ENCODE results near the gene CLEC4A. TPM values are rescaled to one million over a fixed set of nuclear protein-coding genes. Genes with fewer than 3 reads are reported as not detected.

CLEC4A gene
- total RNA-seq, 2 experiments from 2014 or later = 0.39 to 1.0 TPM

GRCh38 chr12:8077207-8077606, 46.2 kb upstream of the CLEC4A start:
- Histone ChIP-seq H3K9me3 (ENCODE audit: control insufficient read depth in 1 of 2, insufficient read depth in 1 of 2, low read length in 2 of 2) (no peaks in the 10 kb centered on the region), H3K4me3 (ENCODE audit: low read length) (no peak overlapping the region), H3K36me3 (ENCODE audit: insufficient read depth, low read length) (no peaks in the 10 kb centered on the region), H3K27ac (ENCODE audit: low read depth in 1 of 2, low read length in 2 of 2) (no peak overlapping the region), H3K4me1 (ENCODE audit: insufficient read depth, low read length) (peaks cover 11% of the 10 kb centered on the region), H3K27me3 (ENCODE audit: control insufficient read depth in 1 of 2, insufficient read depth in 2 of 2, low read length in 2 of 2) (no peaks in the 10 kb centered on the region)
- Mint-ChIP-seq H3K4me3 (no peak overlapping the region), H3K4me1 (ENCODE audit: low read depth) (peaks cover 43% of the 10 kb centered on the region), H3K27ac (no peak overlapping the region), H3K36me3 (ENCODE audit: low read depth) (peaks cover 6% of the 10 kb centered on the region), H3K27me3 (no peaks in the 10 kb centered on the region), H3K9me3 (no peaks in the 10 kb centered on the region)
- intact Hi-C loops (cut with DNase I, micrococcal nuclease) = loop anchor here in 1 of 2 experiments (5.0 kb wide), 1 partner anchor 145 kb away; no protein-coding TSS in a partner anchor
- CTCF ChIA-PET = interaction anchor here (1.7 to 3.5 kb wide), 5 partner anchors 21 to 144 kb away, joined by 11 to 68 read pairs (median 14); no protein-coding TSS in a partner anchor
- TF ChIP-seq CTCF (IDR thresholded peaks at IDR 0.05) = no peak
- POLR2A ChIA-PET = interaction anchor here (0.9 to 2.6 kb wide), 4 partner anchors 12 to 50 kb away, joined by 3 to 18 read pairs (median 6); partner anchors contain the start of gene FOXJ2
- no peak for ATAC-seq (ENCODE audit: poor library complexity)
- peak in 2 of 14 experiments; percentile 33 to 45 for DNase-seq

- Mint-ChIP-seq H3K27ac (peak overlapping the region; percentile 98), H3K4me3 (peak overlapping the region; percentile 22), H3K9me3 (no peaks in the 10 kb centered on the region), H3K36me3 (ENCODE audit: low read depth) (peaks cover 16% of the 10 kb centered on the region), H3K27me3 (no peaks in the 10 kb centered on the region), H3K4me1 (ENCODE audit: low read depth) (peaks cover 54% of the 10 kb centered on the region)
- TF ChIP-seq CTCF (IDR thresholded peaks at IDR 0.05) = peak; percentile 70
- Histone ChIP-seq H3K36me3 (ENCODE audit: insufficient read depth, low read length) (no peaks in the 10 kb centered on the region), H3K4me1 (ENCODE audit: insufficient read depth, low read length) (peaks cover 16% of the 10 kb centered on the region), H3K27me3 (ENCODE audit: control insufficient read depth in 1 of 2, insufficient read depth in 2 of 2, low read length in 2 of 2) (no peaks in the 10 kb centered on the region), H3K9me3 (ENCODE audit: control insufficient read depth in 1 of 2, insufficient read depth in 1 of 2, low read length in 2 of 2) (no peaks in the 10 kb centered on the region), H3K4me3 (ENCODE audit: low read length) (no peak overlapping the region), H3K27ac (ENCODE audit: low read depth in 1 of 2, low read length in 2 of 2) (no peak overlapping the region)
- DNase-seq (peak; percentile 44 to 89 (median 59)), ATAC-seq (ENCODE audit: poor library complexity) (peak; percentile 28)
- intact Hi-C loops (cut with DNase I, micrococcal nuclease) = loop anchor here (1.0 to 5.0 kb wide), 6 partner anchors 12 to 218 kb away; partner anchors contain the start of gene C3AR1 (in 1 of the 2)
- CTCF ChIA-PET = interaction anchor here (0.7 to 3.5 kb wide), 23 partner anchors 8 to 249 kb away, joined by 3 to 68 read pairs (median 5); partner anchors contain the start of genes C3AR1 and SLC2A3
- POLR2A ChIA-PET = interaction anchor here (0.7 to 2.6 kb wide), 20 partner anchors 9 to 218 kb away, joined by 3 to 18 read pairs (median 6); partner anchors contain the start of genes C3AR1, FOXJ2 and SLC2A3
Measured at GRCh38 chr12:8078398-8078797, 45.0 kb upstream of the CLEC4A start.

- Histone ChIP-seq H3K9me3 (ENCODE audit: control insufficient read depth in 1 of 2, insufficient read depth in 1 of 2, low read length in 2 of 2) (no peaks in the 10 kb centered on the region), H3K4me3 (ENCODE audit: low read length) (no peak overlapping the region), H3K36me3 (ENCODE audit: insufficient read depth, low read length) (no peaks in the 10 kb centered on the region), H3K27me3 (ENCODE audit: control insufficient read depth in 1 of 2, insufficient read depth in 2 of 2, low read length in 2 of 2) (no peaks in the 10 kb centered on the region), H3K4me1 (ENCODE audit: insufficient read depth, low read length) (peaks cover 21% of the 10 kb centered on the region), H3K27ac (ENCODE audit: low read depth in 1 of 2, low read length in 2 of 2) (no peak overlapping the region)
- DNase-seq (no peak), ATAC-seq (ENCODE audit: poor library complexity) (no peak)
- intact Hi-C loops (cut with DNase I, micrococcal nuclease) = loop anchor here (1.0 to 5.0 kb wide), 6 partner anchors 13 to 219 kb away; partner anchors contain the start of gene C3AR1 (in 1 of the 2)
- Mint-ChIP-seq H3K27ac (peak overlapping the region; percentile 98), H3K9me3 (no peaks in the 10 kb centered on the region), H3K4me3 (peak overlapping the region; percentile 34), H3K27me3 (no peaks in the 10 kb centered on the region), H3K36me3 (ENCODE audit: low read depth) (peaks cover 17% of the 10 kb centered on the region), H3K4me1 (ENCODE audit: low read depth) (peaks cover 57% of the 10 kb centered on the region)
- POLR2A ChIA-PET = interaction anchor here (0.9 to 2.6 kb wide), 19 partner anchors 9 to 162 kb away, joined by 3 to 18 read pairs (median 6); partner anchors contain the start of genes C3AR1, FOXJ2 and SLC2A3
- CTCF ChIA-PET = interaction anchor here (1.0 to 3.5 kb wide), 14 partner anchors 9 to 219 kb away, joined by 4 to 68 read pairs (median 6); partner anchors contain the start of gene C3AR1
- no peak for TF ChIP-seq CTCF (IDR thresholded peaks at IDR 0.05)
Measured at GRCh38 chr12:8078916-8079315, 44.5 kb upstream of the CLEC4A start.
